Glomerular visceral epithelial cell (primary cell): ENCODE measurements around the gene RETSAT.
A peak's percentile ranks its signal among the peaks of the same experiment; 100 is the strongest.
"Not testable (repeated sequence)": the region's sequence is repeated elsewhere in the genome, so short reads cannot be mapped to it uniquely, and the experiment has no call there.

Experiments used
- DNase-seq: peaks from one replicate; pipeline ENCODE4 v3.0.0-alpha.2; 2016; ENCODE audit errors: extremely low spot score

The RETSAT gene

DNA sequence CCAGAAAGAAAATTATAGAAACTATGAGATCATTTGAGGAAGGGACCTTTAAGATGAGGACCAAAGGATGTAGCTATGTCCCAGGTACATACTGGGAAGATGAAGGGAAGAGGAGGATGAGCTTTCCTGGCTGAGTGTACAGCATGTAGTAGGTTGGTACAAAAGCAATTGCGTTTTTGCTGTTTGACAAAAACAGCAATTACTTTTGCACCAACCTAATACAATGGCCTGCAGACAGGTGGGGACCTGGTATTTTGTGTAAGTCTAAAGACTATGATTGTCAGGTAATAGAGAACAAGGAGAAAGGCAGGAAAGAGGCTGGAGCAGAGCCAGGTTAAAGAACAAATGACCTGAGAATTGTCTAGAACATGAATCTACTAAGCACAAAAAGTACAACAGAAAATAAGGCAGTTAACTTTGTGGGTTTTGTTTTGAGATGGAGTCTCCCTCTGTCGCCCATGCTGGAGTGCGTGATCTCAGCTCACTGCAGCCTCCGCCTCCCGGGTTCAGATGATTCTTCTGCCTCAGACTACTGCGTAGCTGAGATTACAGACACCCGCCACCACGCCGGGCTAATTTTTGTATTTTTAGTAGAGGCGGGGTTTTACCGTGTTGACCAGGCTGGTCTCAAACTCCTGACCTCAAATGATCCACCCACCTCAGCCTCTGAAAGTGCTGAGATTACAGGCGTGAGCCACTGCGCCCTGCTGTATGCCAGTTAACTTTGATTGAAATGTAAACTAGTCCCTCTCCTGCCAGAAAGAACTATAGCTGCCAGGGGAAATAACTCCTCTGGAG, 23.3 kb downstream of the RETSAT start:
- DNase-seq: no peak

DNA sequence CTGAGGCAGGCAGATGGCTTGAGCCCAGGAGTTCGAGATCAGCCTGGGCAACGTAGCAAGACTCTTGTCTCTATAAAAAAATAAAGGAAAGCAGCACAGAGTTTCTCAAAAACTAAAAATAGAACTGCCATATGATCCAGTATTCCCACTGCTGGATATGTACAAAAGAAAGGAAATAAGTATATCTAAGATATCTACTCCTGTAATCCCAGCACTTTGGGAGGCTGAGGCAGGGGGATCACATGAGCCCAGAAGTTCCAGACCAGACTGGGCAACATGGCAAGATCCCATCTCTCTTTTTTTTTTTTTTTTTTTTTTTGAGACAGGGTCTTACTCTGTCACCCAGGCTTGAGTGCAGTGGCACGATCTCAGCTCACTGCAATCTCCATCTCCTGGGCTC, 24.6 kb downstream of the RETSAT start:
- not testable (repeated sequence) for DNase-seq

DNA sequence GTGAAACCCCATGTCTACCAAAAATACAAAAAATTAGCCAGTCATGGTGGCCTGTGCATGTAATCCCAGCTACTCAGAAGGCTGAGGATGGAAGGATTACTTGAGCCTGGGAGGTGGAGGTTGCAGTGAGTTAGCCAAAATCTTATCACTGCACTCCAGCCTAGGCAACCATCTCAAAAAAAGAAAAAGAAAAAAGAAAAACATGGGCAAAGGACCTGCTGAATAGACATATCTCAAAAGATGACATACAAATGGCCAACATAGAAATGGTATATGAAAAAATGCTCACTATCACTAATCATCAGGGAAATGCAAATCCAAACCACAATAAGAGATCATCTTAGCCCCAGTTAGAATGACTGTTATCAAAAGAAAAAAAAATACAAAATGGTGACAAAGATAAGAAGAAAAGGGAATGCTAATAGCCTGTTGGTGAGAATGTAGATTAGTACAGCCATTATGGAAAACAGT, 25.1 kb downstream of the RETSAT start:
- no peak for DNase-seq

DNA sequence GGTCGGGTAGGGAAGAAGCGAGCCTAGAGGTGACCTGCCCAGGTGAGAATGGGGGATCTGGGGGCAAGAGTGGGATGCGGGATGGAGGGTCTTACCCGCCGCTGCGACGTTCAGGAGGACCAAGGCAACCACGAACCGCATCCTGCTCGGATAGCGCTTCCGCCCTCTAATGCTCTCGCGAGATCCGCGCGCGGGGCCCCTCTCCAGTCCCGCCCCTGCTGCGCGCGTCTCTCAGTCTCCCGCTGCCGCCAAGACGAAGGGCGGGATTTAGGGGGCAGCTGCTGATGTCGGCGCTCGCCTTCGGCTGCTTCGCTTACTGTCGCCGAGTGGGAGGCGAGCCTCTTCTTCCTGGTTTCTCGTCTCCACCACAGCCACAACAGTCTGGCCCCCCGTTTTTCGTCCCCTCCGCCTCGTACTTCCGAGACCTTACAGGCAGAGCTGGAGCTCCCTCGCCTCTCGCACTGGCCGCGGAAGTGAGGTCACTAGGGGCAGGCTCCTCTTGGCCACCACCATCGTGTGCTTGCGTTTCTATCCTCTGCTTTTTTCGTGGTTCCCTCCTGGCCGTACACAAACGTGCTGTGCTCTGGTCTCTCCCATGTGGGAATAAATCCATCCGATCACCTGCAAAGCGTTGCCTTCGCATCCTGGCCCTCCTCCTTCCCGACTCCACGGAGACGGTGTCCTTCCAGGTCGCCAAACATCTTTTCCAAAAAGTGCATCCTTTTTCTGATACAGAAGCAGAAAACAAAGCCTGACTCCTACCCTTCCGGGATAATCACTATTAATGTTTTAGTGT, 26.3 kb downstream of the RETSAT start, which contains the start of gene TGOLN2:
Gene TGOLN2 (minus strand): TSS at position 168 of the 796 bp plus-strand sequence. CDS start 27 bp downstream, at position 141.
- DNase-seq: peak; percentile 86

DNA sequence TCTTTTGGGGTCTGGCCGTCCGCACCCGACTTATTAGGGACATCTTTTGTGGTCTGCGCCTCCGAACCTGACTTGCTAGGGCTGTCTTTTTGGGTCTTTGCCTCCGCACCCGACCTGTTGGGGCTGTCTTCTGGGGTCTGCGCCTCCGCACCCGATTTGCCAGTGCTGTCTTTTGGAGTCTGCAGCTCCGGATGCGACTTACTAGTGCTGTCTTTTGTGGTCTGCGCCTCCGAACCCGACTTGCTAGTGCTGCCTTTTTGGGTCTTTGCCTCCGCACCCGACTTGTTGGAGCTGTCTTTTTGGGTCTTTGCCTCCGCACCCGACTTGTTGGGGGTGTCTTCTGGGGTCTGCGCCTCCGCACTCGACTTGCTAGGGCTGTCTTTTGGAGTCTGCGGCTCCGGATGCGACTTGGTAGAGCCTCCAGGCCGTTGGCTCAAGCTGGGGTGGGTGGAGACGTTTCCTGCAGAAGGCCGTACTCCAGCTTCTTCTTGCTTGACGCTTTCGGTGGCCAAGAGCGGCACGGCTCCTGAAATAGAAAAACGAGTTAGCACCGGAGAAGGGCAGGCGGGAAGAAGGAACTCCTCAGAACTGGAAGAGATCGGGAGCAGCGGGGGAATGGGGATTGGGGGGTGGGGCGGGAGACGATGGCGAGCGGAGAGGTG, 27.0 kb downstream of the RETSAT start:
- peak; percentile 22 for DNase-seq

DNA sequence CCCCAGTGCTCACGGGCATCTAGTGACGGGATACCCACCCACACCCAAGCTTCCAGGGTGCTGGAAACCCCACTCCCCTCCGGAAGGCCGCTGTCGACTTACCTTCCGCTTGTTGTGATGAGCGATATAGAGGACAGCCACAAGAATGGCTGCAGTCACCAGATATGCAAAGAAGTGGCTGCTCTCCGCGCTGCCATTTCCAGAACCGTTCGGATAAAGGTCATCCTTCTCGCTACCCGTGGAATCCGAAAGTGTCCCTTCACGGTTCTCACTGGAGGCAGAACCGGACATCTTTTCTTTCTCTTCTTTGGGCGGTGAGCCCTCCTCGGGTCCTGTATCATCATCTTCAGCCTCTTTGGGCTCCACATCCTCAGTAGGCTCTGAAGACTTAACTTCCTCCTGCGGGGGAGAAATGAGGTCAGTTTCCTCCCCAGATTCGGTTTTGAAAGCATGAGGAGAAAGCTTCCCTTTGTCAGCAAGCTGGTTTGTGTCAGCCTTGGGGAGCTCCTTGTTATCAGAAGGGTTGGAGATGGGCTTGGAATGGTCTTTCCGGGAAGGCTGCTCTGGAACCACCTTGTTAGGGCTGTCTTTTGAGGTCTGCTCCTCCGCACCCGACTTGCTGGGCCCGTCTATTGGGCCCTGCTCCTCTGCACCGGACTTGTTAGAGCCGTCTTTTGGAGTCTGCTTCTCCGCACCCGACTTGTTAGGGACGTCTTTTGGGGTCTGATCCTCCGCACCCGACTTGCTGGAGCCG, 27.7 kb downstream of the RETSAT start:
- DNase-seq: no peak

DNA sequence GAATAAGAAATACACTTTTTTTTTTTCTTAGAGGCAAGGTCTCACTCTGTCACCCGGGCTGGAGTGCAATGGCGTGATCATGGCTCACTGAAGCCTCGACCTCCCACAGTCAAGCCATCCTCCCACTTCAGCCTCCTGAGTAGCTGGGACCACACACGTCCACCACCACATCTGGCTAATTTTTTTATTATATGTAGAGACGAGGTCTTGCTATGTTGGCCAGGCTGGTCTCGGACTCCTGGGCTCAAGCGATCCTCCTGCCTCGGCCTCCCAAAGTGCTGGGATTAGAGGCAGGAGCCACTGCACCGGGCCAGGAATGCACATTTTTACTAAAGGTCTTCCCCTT, 28.9 kb downstream of the RETSAT start:
- no peak for DNase-seq

DNA sequence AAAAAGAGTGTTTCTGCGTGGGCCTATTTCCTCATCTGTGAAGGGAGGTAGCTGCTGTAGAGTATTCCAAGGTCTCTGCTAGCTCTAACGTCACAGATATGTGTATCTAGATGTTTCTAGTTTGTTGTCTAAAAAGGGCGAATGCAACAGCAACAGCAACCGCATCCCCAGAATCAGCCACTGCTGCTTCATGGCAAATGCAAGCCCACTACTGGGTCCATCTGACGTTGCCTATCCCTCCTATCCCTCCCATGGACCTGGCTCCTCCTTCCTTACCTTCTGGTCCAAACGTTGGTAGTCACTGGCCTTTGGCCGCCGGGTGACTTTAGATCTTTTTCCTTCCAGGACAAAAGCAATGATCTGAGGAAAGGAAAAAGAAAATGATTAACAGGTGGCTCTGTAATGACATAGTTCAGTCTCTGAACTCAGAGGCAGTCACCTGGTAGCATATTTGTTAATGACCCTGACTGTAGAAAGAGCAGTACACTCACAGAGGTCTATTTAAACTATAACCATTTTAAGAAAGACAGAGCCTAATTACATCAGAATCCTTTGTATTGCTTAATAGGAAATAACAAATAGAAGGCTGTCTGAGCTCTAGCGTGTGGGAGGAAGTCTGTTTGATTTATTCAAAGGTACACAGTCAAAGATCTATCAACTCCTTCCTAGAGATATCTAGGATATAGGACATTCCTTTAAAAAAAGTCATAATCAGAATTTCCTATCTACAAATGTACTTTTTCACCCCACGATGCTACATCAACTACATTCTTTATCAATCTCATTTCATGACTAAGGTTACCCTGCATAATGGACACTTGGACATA, 29.5 kb downstream of the RETSAT start:
- DNase-seq: no peak

DNA sequence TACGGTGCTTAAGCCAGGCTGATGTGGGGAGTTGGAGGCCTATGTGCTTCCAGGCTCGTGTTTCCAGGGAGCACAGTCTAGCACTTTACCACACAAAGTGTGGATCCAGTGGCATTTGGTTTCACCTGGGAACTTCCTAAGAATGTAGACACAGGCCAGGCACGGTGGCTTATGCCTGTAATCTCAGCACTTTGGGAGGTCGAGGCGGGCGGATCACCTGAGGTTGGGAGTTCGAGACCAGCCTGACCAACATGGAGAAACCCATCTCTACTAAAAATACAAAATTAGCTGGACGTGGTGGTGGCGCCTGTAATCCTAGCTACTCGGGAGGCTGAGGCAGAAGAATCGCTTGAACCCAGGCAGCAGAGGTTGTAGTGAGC, 30.4 kb downstream of the RETSAT start:
- DNase-seq: not testable (repeated sequence)

DNA sequence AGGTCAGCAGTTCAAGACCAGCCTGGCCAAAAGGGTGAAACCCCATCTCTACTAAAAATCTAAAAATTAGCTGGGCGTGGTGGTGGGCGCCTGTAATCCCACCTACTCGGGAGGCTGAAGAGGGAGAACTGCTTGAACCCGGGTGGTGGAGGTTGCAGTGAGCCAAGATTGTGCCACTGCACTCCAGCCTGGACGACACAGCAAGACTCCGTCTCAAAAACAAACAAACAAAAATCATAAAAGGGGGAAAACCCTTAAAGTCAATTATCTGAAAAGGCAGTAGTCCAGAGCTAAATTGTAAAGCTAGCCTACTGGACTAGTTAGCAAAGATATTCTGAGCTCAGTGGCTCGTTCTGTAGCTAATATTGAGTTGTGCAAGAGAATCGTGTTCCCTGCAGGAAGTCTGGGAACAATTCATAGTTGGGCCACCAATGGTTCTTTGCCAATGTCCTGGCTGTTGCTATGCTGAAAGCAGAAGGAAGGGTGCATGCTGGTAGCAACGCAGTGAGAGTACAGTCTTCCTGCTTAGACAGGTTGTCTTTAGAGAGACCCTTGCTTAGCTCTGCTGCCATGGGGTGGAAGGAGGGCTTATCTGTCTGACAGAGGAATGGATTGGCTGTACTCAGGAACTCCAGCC, 30.9 kb downstream of the RETSAT start:
- DNase-seq: no peak

DNA sequence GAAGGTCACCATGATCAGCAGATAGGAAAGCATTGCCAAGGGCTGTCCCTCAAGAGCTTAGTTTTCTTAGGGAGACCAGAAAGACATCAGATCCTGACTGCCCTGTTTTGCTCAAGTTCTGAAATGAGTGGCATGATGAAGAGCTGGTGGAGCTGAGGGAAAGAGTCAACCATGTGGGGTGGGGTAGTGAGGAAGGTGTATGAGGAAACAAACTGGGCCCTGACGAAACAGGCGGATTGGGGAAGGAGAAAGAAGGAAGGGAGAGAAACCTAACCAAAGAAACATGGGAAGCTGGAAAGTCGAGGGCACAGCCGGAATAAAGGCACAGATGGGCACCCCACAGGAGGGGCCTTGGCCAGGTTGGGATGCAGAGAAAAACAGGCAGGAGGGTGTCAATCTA, 34.5 kb downstream of the RETSAT start:
- no peak for DNase-seq

DNA sequence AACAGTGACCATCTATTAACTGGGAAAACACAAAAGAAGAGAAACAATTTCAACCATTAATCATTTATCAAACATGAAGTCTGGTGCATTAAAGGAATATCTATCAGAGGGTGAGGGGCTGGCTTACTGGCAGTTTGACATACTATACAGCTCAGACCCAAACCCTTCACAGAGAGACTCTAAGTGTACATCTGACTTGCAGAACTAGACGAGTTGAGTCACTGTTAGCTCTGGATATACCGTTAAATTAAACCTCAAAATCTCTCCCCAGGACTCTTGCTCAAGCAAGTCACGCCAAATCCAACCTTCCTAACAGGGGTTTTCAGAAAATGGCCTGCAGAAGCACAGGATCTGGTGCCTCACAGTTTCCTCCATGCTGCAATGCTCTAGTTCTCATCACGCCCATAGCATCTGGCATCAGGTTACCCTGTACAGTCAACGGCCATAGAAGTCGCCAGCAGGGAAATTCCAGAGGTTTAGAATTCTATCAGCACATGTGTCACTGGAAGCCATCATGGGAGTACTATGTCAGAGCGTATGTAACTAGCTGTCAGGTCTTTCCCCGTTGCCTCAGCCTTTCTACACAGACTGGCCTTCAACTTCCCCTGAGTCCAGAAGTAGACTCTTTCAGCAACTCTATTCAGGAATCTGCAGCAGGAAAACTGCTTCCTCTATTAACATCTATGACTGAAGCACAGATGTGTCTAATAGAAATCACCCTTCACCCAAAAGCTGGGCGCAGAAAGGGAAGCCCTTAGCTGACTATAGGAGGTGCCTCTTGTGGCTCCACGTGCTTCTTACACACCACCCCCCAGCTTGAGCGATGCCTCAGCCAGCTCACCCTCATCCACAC, 35.9 kb downstream of the RETSAT start:
- DNase-seq: no peak

DNA sequence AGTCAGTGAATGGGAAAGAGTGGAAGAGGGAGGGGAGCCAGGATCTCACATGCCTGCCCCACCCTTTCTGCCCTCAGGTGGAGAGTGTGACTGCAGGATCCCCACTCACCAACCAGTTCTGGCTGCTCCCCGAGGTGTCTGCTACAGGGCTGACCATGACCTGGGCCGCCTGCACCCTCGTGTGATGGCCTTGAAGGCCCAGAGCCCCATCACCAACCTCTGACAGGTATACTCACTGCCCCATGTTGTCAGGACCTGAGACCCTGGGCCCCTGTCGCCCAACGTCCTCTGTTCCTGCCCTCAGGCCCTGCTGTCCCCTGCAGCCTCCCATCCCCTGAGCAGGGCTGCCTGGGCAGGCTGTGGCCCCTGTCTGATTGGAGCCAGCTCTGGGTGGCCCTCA, 38.4 kb downstream of the RETSAT start:
- not testable (repeated sequence) for DNase-seq

DNA sequence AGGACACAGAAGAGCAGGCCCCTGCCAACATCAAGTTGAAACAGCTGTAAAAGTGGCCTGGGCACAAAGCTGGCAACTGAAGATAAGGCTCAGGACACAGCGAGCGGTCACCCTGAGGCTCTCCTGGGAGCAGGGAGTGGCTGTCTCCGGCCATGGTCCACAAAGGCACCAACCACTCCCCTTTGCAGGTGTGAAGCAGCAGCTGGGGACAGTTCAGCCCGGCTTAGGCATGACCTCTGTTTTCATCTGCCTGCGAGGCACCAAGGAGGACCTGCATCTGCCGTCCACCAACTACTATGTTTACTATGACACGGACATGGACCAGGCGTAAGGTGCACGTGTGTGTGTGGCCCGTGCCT, 39.5 kb downstream of the RETSAT start:
- DNase-seq: no peak

DNA sequence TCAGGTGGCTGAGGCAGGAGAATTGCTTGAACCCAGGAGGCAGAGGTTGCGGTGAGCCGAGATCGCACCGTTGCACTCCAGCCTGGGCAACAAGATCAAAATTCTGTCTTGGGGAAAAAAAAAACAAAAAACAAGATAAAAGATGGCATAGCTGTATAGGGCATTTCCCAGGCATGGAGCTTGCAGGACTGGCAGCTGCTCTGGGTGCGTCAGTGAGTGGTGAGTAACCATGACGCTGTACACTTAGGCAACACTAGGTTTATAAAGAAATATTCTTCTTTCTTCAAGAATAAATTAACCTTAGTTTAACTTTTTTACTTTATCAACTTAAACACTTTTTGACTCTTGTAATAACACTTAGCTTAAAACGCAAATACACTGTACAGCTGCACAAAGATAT, 41.9 kb downstream of the RETSAT start:
- no peak for DNase-seq

DNA sequence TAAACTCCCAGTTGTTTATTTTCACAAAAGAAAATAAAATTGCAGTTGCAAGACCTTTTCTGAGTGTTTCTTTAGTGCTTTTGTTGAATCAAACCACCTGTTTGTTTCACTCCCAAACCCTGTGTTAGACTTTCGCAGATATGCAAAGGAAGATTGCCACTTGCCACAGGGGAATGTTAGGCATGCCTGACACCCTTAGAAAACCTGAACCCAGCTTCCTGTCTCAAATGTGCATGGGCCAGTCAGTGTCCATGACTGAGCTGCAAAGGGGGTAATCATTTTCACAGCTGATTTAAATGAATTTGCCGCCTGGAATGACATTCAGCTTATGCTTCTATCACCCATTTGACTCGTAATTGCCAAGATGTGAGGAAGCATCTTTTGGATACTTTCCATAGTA, 44.0 kb downstream of the RETSAT start:
- peak; percentile 39 for DNase-seq

DNA sequence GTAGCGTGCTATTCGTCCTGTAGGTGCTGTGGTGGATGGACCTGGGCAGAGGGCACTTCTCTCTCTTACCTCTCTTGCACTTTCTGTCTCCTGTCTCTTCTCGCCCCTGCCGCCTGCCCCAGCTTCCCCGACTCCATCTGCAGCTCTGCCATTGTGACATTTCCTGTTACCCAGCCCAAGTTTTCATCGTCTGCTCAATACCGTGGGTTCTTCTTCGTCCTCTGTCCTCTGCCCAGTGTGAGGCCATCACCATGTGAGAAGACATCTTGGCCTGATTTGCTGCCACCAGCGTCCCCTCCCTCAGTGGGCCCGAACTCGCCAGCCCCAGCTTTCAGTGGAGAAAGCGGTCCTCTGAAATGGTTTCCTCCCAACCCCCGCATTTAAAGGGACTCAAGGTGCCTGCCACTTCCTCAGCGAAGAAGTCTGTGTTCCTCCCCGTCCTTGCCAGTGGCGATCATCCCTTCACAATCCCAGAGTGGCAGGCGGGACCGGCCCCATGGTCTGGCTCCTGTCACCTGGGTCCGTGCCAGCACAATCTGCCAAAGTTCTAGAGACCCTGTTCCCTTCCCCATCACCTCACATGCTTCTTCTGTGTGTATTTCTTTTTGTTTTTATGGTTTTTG, 44.5 kb downstream of the RETSAT start:
- no peak for DNase-seq

DNA sequence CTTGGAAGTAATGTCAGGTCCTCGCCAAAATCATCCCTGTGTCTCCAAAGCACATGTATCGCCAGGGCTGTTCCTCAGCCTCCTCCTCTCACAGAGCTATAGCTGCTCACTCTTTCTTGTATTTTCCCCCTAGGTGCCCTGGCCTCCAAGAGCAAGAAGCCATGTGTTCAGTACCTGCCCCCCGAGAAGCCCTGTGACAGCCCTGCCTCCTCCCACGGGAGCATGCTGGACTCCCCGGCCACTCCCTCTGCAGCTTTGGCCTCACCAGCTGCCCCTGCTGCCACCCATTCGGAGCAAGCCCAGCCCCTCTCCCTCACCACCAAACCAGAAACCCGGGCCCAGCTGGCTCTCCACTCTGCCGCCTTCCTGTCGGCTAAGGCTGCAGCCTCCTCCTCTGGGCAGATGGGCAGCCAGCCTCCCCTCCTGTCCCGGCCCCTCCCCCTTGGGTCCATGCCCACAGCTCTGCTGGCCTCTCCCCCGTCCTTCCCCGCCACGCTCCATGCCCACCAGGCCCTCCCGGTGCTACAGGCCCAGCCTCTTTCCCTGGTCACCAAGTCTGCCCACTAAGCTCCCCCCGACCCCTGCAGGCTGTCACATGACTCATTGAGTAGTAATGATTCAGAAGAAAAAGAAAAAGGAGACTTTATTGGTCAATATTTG, 45.3 kb downstream of the RETSAT start:
- peak; percentile 98 for DNase-seq

DNA sequence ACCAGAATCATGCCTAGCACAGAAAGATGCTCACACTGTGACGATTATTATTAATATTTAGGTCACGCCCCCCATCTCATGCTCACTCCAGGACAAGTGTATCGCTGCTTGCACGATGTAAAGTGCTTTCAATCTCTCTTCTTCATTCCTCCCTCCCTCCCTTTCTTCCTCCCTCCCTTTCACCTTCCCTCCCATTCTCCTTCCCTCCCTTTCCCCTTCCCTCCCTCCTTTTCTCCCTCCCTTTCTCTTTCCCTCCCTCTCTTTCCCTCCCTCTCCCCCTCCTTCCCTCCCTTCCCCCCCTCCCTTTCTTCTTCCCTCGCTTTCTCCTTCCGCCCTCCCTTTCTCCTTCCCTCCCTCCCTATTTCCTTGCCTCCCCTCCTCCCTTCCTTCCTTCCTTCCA, 46.1 kb downstream of the RETSAT start:
- no peak for DNase-seq
